ENCODE data around the gene RBM19. TPM values are rescaled to one million over a fixed set of nuclear protein-coding genes. Genes with fewer than 3 reads are reported as not detected.

RBM19 gene
- total RNA-seq, 1 donor from 2014 or later, result 77.0 TPM

- DNase-seq (no peak), ATAC-seq (ENCODE audit: low read depth) (no peak)
- TF ChIP-seq CTCF (IDR thresholded peaks at IDR 0.05), result no peak
- intact Hi-C loops (cut with micrococcal nuclease), result no loop called here
- Mint-ChIP-seq H3K36me3 (ENCODE audit: low read depth) (peaks cover 55% of the 10 kb centered on the region), H3K27me3 (no peaks in the 10 kb centered on the region), H3K4me1 (no peaks in the 10 kb centered on the region), H3K27ac (no peak overlapping the region), H3K9me3 (no peaks in the 10 kb centered on the region), H3K4me3 (no peak overlapping the region)
- POLR2A ChIA-PET, result no interaction called here
- CTCF ChIA-PET, result no interaction called here
Measured at GRCh38 chr12:113840401-113841042, 125.6 kb downstream of the RBM19 start.

GRCh38 chr12:113838896-113839295 lies 127.2 kb downstream of the RBM19 start:
- intact Hi-C loops (cut with micrococcal nuclease), result no loop called here

GRCh38 chr12:113837528-113838296 lies 128.4 kb downstream of the RBM19 start:
- H3K36me3 Mint-ChIP-seq (ENCODE audit: low read depth), result peaks cover 42% of the 10 kb centered on the region
- no peak overlapping the region for H3K27ac Mint-ChIP-seq
- no peak overlapping the region for H3K4me3 Mint-ChIP-seq
- ATAC-seq (ENCODE audit: low read depth) (no peak), DNase-seq (no peak)
- peaks cover 9% of the 10 kb centered on the region for H3K4me1 Mint-ChIP-seq
- TF ChIP-seq CTCF (IDR thresholded peaks at IDR 0.05), result no peak
- CTCF ChIA-PET, result no interaction called here
- POLR2A ChIA-PET, result no interaction called here
- intact Hi-C loops (cut with micrococcal nuclease), result no loop called here
- H3K9me3 Mint-ChIP-seq, result no peaks in the 10 kb centered on the region
- H3K27me3 Mint-ChIP-seq, result no peaks in the 10 kb centered on the region

More at GRCh38 chr12:113838896-113839295, 127.2 kb downstream of the RBM19 start:
- H3K9me3 Mint-ChIP-seq, result no peaks in the 10 kb centered on the region
- CTCF ChIA-PET, result no interaction called here
- TF ChIP-seq CTCF (IDR thresholded peaks at IDR 0.05), result no peak
- DNase-seq (no peak), ATAC-seq (ENCODE audit: low read depth) (no peak)
- no peak overlapping the region for H3K4me3 Mint-ChIP-seq
- peaks cover 53% of the 10 kb centered on the region for H3K36me3 Mint-ChIP-seq (ENCODE audit: low read depth)
- no peak overlapping the region for H3K27ac Mint-ChIP-seq
- POLR2A ChIA-PET, result no interaction called here
- no peaks in the 10 kb centered on the region for H3K4me1 Mint-ChIP-seq
- no peaks in the 10 kb centered on the region for H3K27me3 Mint-ChIP-seq

GRCh38 chr12:113837084-113837483 lies 129.0 kb downstream of the RBM19 start:
- Mint-ChIP-seq H3K4me3 (no peak overlapping the region), H3K36me3 (ENCODE audit: low read depth) (peaks cover 37% of the 10 kb centered on the region), H3K9me3 (no peaks in the 10 kb centered on the region), H3K27ac (no peak overlapping the region), H3K4me1 (peaks cover 10% of the 10 kb centered on the region), H3K27me3 (no peaks in the 10 kb centered on the region)
- POLR2A ChIA-PET, result no interaction called here
- TF ChIP-seq CTCF (IDR thresholded peaks at IDR 0.05), result no peak
- intact Hi-C loops (cut with micrococcal nuclease), result no loop called here
- CTCF ChIA-PET, result no interaction called here
- ATAC-seq (ENCODE audit: low read depth), result no peak
- no peak for DNase-seq

- CTCF ChIA-PET, result no interaction called here
Measured at GRCh38 chr12:113835896-113836295, 130.2 kb downstream of the RBM19 start.

More at GRCh38 chr12:113835896-113836295, 130.2 kb downstream of the RBM19 start:
- H3K4me3 Mint-ChIP-seq, result no peak overlapping the region
- POLR2A ChIA-PET, result no interaction called here
- H3K9me3 Mint-ChIP-seq, result no peaks in the 10 kb centered on the region
- no peaks in the 10 kb centered on the region for H3K27me3 Mint-ChIP-seq
- peaks cover 34% of the 10 kb centered on the region for H3K36me3 Mint-ChIP-seq (ENCODE audit: low read depth)
- intact Hi-C loops (cut with micrococcal nuclease), result no loop called here
- TF ChIP-seq CTCF (IDR thresholded peaks at IDR 0.05), result no peak
- no peak overlapping the region for H3K27ac Mint-ChIP-seq
- no peak for DNase-seq
- peaks cover 10% of the 10 kb centered on the region for H3K4me1 Mint-ChIP-seq
- no peak for ATAC-seq (ENCODE audit: low read depth)
